Endothelial cell of umbilical vein (primary cell): ENCODE results near the gene LCE3D. TPM values are rescaled to one million over a fixed set of nuclear protein-coding genes. Genes with fewer than 3 reads are reported as not detected.

Experiments
- BruUV-seq: library from RNA; stranded (reverse); fragments of 400-500 nt; replicated peaks from 2 replicates; lab custom pipeline; 2021; lab: Mats Ljungman, UMichigan
- CTCF ChIA-PET: fragments of 300-600, 350-600 bp; sonication (Branson Sonifier 250); formaldehyde crosslinking; loops from one replicate; lab custom pipeline; 2021; ENCODE audit warnings: antibody characterized with exemption, inconsistent platforms; lab: Charles Lee
- POLR2A ChIA-PET: fragments of 300-600, 350-600 bp; sonication (Branson Sonifier 250); formaldehyde crosslinking; loops from one replicate; lab custom pipeline; 2021; ENCODE audit warnings: antibody characterized with exemption, inconsistent platforms; lab: Charles Lee
- DNase-seq: peaks from one replicate; pipeline ENCODE4 v3.0.0-alpha.2; 2011; ENCODE audit warnings: low read depth, low spot score
- FAIRE-seq: peaks from 2 replicates; lab custom pipeline; 2011; peaks lifted over from hg19 to GRCh38; lab: Jason Lieb, UNC
- H2AFZ ChIP-seq: 2 replicates; pipeline ENCODE4 v1.6.0; 2012; ENCODE audit warnings: low read depth, low read length, control low read depth, inconsistent platforms
- H3K27ac ChIP-seq: 2 replicates; pipeline ENCODE4 v1.5.1; 2011; ENCODE audit warnings: low read depth, mild to moderate bottlenecking, control low read depth, low read length, moderate library complexity; ENCODE audit not compliant: insufficient read depth
- H3K27me3 ChIP-seq, 2 experiments: 2 replicates each; pipeline versions ENCODE4 v1.6.0 to v1.6.1; 2011; ENCODE audit warnings: low read length in 2 of 2, mixed read lengths in 1 of 2; ENCODE audit not compliant: control insufficient read depth in 2 of 2, insufficient read depth in 2 of 2
- H3K36me3 ChIP-seq, 2 experiments: 2 replicates in 1 of 2; 3 replicates in 1 of 2; pipeline ENCODE4 v1.5.1; 2011; ENCODE audit warnings: low read length in 2 of 2, mild to moderate bottlenecking in 1 of 2, moderate library complexity in 1 of 2; ENCODE audit not compliant: control insufficient read depth in 2 of 2, insufficient read depth in 2 of 2; ENCODE audit errors: extremely low read depth in 1 of 2
- H3K4me1 ChIP-seq: 3 replicates; pipeline ENCODE4 v1.5.1; 2011; ENCODE audit warnings: mild to moderate bottlenecking, low read length; ENCODE audit not compliant: control insufficient read depth, insufficient read depth; ENCODE audit errors: extremely low read depth
- H3K4me2 ChIP-seq: 2 replicates; pipeline ENCODE4 v1.6.1; 2011; ENCODE audit warnings: low read length, control low read depth, mixed read lengths; ENCODE audit not compliant: insufficient read depth
- H3K4me3 ChIP-seq, 3 experiments: fragments of 200-600 bp in 1 of 3; sonication (generic), shearing (Covaris generic) in 1 of 3; replicated peaks in 1 of 3; 2 replicates each; pipeline ENCODE4 v1.5.1; 2011 to 2016; ENCODE audit warnings: control low read depth in 3 of 3, low read length in 3 of 3, mild to moderate bottlenecking in 2 of 3, inconsistent platforms in 1 of 3, low read depth in 1 of 3, moderate library complexity in 1 of 3; ENCODE audit not compliant: insufficient read depth in 1 of 3
- H3K79me2 ChIP-seq: 2 replicates; pipeline ENCODE4 v1.6.0; 2012; ENCODE audit warnings: low read length, inconsistent platforms; ENCODE audit not compliant: control insufficient read depth, insufficient read depth
- H3K9ac ChIP-seq: replicated peaks from 2 replicates; pipeline ENCODE3; 2011; ENCODE audit warnings: low read length, control low read depth; ENCODE audit not compliant: insufficient read depth; ENCODE audit errors: extremely low read depth
- H3K9me1 ChIP-seq: replicated peaks from 3 replicates; pipeline ENCODE4 v1.6.0; 2011; ENCODE audit warnings: mild to moderate bottlenecking, low read length; ENCODE audit not compliant: control insufficient read depth, insufficient read depth; ENCODE audit errors: extremely low read depth
- H3K9me3 ChIP-seq: replicated peaks from 2 replicates; pipeline ENCODE4 v1.5.1; 2012; ENCODE audit warnings: low read length, inconsistent platforms; ENCODE audit not compliant: control insufficient read depth, insufficient read depth
- H4K20me1 ChIP-seq: replicated peaks from 2 replicates; pipeline ENCODE3; 2011; ENCODE audit warnings: mild to moderate bottlenecking, low read length; ENCODE audit not compliant: control insufficient read depth, insufficient read depth; ENCODE audit errors: extremely low read depth
- CTCF ChIP-seq, 2 donors: IDR thresholded peaks; 1 replicate in 1 of 2; 2 replicates in 1 of 2; pipeline ENCODE4 v1.5.1; 2011; ENCODE audit warnings: low read length in 2 of 2, mild to moderate bottlenecking in 2 of 2, moderate library complexity in 2 of 2, control low read depth in 1 of 2, inconsistent platforms in 1 of 2, low read depth in 1 of 2; ENCODE audit not compliant: insufficient read depth in 1 of 2; ENCODE audit errors: extremely low read depth in 1 of 2
- EZH2 ChIP-seq: IDR thresholded peaks from 2 replicates; pipeline ENCODE4 v1.6.1; 2012; ENCODE audit warnings: borderline replicate concordance, low read depth, mild to moderate bottlenecking, moderate library complexity, low read length, inconsistent platforms; ENCODE audit not compliant: severe bottlenecking
- FOS ChIP-seq: IDR thresholded peaks from 2 replicates; pipeline ENCODE4 v1.6.1; 2011; ENCODE audit warnings: mild to moderate bottlenecking, low read length, moderate library complexity, borderline replicate concordance; ENCODE audit not compliant: insufficient read depth
- GATA2 ChIP-seq: IDR thresholded peaks from 2 replicates; pipeline ENCODE4 v1.7.0; 2011; ENCODE audit warnings: low read depth, mild to moderate bottlenecking, moderate library complexity, mixed read lengths, low read length; ENCODE audit not compliant: insufficient read length, insufficient read depth
- JUN ChIP-seq: IDR thresholded peaks from 2 replicates; pipeline ENCODE4 v1.6.1; 2011; ENCODE audit warnings: borderline replicate concordance, low read depth; ENCODE audit not compliant: insufficient read length, insufficient read depth
- MAX ChIP-seq: IDR thresholded peaks from 2 replicates; pipeline ENCODE4 v1.6.1; 2011; ENCODE audit not compliant: insufficient read depth, insufficient read length
- MYC ChIP-seq: IDR thresholded peaks from one replicate; pipeline ENCODE4 v1.6.1; 2011; ENCODE audit warnings: mild to moderate bottlenecking, low read depth, low read length
- POLR2A ChIP-seq: IDR thresholded peaks from 2 replicates; pipeline ENCODE4 v1.6.1; 2012; ENCODE audit warnings: low read depth, mild to moderate bottlenecking, control low read depth, low read length
- POLR2AphosphoS5 ChIP-seq: IDR thresholded peaks from 2 replicates; pipeline ENCODE4 v1.6.1; 2012; ENCODE audit warnings: low read depth, mild to moderate bottlenecking, control low read depth, low read length, moderate library complexity; ENCODE audit not compliant: insufficient read depth
- dilution Hi-C: fragments of 300-500 bp; cut with MboI; formaldehyde crosslinking; loops from one replicate; pipeline ENCODE4 v1.15.0; 2019; ENCODE audit warnings: low sequenced_read_pairs; ENCODE audit not compliant: extremely low pct_ligation_motif_present
- intact Hi-C: fragments of 100-400 bp; cut with micrococcal nuclease; formaldehyde crosslinking; loops from one replicate; pipeline ENCODE4 v1.10.0; 2022
- polyA plus RNA-seq, 4 experiments: library from polyadenylated mRNA; depleted of rRNA in 3 of 4; stranded (reverse) in 3 of 4; unstranded in 1 of 4; fragments of >200 nt; gene quantifications; 2 replicates each; pipeline versions ENCODE4 v1.2.1 to v1.2.3, GENCODE V29; 2011 to 2012; ENCODE audit warnings: missing spikeins in 1 of 4
- total RNA-seq: library from RNA; stranded (reverse); gene quantifications from 2 replicates; pipeline ENCODE4 v1.2.3, GENCODE V29; 2021

The LCE3D gene
- total and polyA plus RNA-seq, 2 donors (not counting 3 experiments of a cell fraction or from before 2014, with no cell fraction given), result not detected

GRCh38 chr1:152622803-152623202, 42.5 kb upstream of the LCE3D start, which contains the start of gene LCE3A:
TSS of gene LCE3A (minus strand) at chr1:152623103. CDS start at chr1:152623103, 0 bp downstream.
- no peak within 1 kb of the TSS for H3K27ac ChIP-seq
- dilution Hi-C loops (no loop called here), intact Hi-C loops (no loop called here)
- no peak within 1 kb of the TSS for H3K9ac ChIP-seq
- H3K27me3 ChIP-seq, result no peaks in the 10 kb centered on the region
- no peaks in the 10 kb centered on the region for H3K4me1 ChIP-seq
- BruUV-seq, result no TSS peak
- TF ChIP-seq FOS (no peak), JUN (no peak), POLR2AphosphoS5 (no peak), MYC (no peak), MAX (no peak), GATA2 (no peak), EZH2 (no peak), POLR2A (no peak), CTCF (IDR thresholded peaks at IDR 0.05; ENCODE audit: extremely low read depth in 1 of 2, insufficient read depth in 1 of 2, low read depth in 1 of 2, low read length in 2 of 2) (no peak)
- H2AFZ ChIP-seq, result no peak within 1 kb of the TSS
- no peak within 1 kb of the TSS for H3K4me2 ChIP-seq
- H3K9me3 ChIP-seq, result peaks cover 2% of the 10 kb centered on the region
- ChIA-PET CTCF (interaction anchor here (1.4 kb wide), 1 partner anchor 14 kb away, joined by 3 read pairs; no protein-coding TSS in a partner anchor), POLR2A (no interaction called here)
- FAIRE-seq, result no peak
- no peaks in the 10 kb centered on the region for H4K20me1 ChIP-seq
- no peak within 1 kb of the TSS for H3K4me3 ChIP-seq
- no peaks in the 10 kb centered on the region for H3K36me3 ChIP-seq
- H3K79me2 ChIP-seq, result no peaks in the 10 kb centered on the region
- DNase-seq, result no peak
- H3K9me1 ChIP-seq, result no peaks in the 10 kb centered on the region
